Right atrium auricular region (tissue), 2 donors: Measurements from ENCODE around the gene SPRYD3. TPM values are rescaled to one million over a fixed set of nuclear protein-coding genes. Genes with fewer than 3 reads are reported as not detected.

Experiments
- DNase-seq: peaks from one replicate; pipeline ENCODE4 v3.0.0-alpha.2; 2019; ENCODE audit warnings: low spot score
- H3K27ac ChIP-seq, 2 donors: fragments of 200-600 bp; sonication (generic); 1 replicate in 1 of 2; 2 replicates in 1 of 2; pipeline ENCODE4 v1.5.1; 2016 to 2019
- H3K27me3 ChIP-seq, 2 donors: fragments of 200-600 bp; sonication (generic); one replicate each; pipeline versions ENCODE4 v1.5.1 to v1.6.0; 2017 to 2019
- H3K36me3 ChIP-seq: fragments of 200-600 bp; sonication (generic); one replicate; pipeline ENCODE4 v1.5.1; 2016
- H3K4me1 ChIP-seq, 2 donors: fragments of 200-600 bp; sonication (generic); one replicate each; pipeline versions ENCODE4 v1.5.1 to v1.6.0; 2017 to 2019
- H3K4me3 ChIP-seq, 2 donors: fragments of 200-600 bp; sonication (generic); 1 replicate in 1 of 2; 2 replicates in 1 of 2; pipeline ENCODE4 v1.5.1; 2017 to 2019; ENCODE audit warnings: mild to moderate bottlenecking in 1 of 2, moderate library complexity in 1 of 2
- H3K9me3 ChIP-seq, 2 donors: fragments of 200-600 bp; sonication (generic); one replicate each; pipeline ENCODE4 v1.5.1; 2019
- total RNA-seq, 2 donors: library from RNA; depleted of rRNA; stranded (reverse); fragments of >200 nt; gene quantifications; one replicate each; pipeline ENCODE4 v1.1.0, GENCODE V29; 2016
- TF ChIP-seq, protein P1 (sequence below), 2 donors: fragments of 200-600 bp; sonication (generic); IDR thresholded peaks; one replicate each; pipeline ENCODE4 v1.5.1; 2019; ENCODE audit warnings: antibody characterized with exemption in 2 of 2

Gene SPRYD3
- total RNA-seq, 2 donors from 2014 or later: 33.5 to 64.5 TPM

DNA sequence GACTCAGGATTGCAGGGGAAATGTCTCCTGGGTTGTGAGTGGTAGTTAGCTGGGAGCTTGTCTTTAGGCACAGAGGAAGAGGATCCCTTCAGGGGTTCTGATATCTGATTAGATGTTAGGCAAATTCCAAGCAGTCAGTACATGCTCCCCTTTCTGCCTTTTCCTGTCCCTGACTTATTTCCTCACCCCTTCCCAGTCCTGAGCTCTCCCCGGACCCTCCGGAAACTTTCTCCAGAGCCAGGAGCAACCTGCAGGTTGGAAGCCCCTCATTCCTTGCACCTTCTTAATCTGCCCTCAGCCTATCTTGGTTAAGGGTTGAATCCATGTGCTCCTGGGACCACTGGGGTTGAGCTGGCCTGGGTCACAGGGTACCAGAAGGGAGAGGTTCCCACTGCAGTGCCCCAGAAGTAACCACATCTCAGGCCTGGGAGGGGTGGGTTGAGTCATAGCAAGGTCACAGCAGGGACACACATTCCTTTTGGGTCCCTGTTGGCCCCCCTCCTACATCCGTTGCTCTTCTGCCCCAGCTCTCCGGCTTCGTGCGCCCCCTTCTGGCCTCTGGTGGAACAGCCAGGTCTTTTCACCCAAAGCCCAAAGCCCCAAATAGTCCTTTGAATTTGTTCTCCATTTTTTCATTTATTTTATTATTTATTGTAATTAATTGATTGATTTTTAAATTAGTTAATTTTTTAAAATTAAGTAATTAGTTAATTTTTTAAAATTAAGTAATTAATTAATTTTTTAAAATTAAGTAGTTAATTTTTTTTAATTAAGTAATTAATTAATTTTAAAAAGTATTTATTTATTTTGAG, 20.1 kb upstream of the SPRYD3 start:
- peak; percentile 98 for DNase-seq
- Histone ChIP-seq H3K27me3 (no peaks in the 10 kb centered on the region), H3K9me3 (no peaks in the 10 kb centered on the region), H3K4me3 (peak overlapping the region; percentile 59 to 69), H3K27ac (peak overlapping the region; percentile 83 to 95), H3K4me1 (peaks cover 0 to 38% of the 10 kb centered on the region in 2 donors), H3K36me3 (peaks cover 10% of the 10 kb centered on the region)
- TF ChIP-seq, protein P1, sequence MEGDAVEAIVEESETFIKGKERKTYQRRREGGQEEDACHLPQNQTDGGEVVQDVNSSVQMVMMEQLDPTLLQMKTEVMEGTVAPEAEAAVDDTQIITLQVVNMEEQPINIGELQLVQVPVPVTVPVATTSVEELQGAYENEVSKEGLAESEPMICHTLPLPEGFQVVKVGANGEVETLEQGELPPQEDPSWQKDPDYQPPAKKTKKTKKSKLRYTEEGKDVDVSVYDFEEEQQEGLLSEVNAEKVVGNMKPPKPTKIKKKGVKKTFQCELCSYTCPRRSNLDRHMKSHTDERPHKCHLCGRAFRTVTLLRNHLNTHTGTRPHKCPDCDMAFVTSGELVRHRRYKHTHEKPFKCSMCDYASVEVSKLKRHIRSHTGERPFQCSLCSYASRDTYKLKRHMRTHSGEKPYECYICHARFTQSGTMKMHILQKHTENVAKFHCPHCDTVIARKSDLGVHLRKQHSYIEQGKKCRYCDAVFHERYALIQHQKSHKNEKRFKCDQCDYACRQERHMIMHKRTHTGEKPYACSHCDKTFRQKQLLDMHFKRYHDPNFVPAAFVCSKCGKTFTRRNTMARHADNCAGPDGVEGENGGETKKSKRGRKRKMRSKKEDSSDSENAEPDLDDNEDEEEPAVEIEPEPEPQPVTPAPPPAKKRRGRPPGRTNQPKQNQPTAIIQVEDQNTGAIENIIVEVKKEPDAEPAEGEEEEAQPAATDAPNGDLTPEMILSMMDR (IDR thresholded peaks at IDR 0.05): peak; percentile 90 to 98

DNA sequence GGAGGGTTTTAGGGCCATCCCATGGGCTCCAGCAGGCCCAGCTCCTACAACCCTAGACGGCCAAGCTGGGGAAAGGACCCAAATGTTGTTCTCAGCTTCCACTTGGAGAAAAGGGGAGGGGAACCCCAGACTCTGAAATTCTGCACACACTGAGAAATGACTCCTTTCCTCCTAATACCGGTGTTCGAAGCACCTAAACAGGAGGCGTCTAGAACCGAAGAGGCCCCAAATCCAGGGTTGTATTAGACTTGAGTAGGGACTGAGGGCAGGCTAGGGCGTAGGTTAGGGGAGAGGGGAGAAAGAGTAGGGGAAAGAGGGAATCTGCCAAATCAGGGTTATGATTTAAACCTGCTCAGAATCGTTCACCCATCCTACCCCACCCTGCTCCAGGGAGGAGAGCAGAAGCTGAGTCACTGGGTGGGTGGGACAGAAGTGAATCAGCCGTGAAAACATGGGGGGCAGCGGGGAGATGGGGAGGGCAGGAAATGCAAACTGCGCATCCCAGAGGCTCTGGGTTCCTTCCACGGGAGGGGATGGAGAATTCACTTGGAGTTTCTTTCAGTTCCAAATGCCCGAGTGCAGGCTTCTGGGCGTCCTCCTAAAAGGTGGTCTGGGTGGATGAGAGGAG, 19.3 kb upstream of the SPRYD3 start:
- H3K4me1 ChIP-seq: peaks cover 0 to 38% of the 10 kb centered on the region in 2 donors
- H3K9me3 ChIP-seq: no peaks in the 10 kb centered on the region
- TF ChIP-seq, protein P1 (IDR thresholded peaks at IDR 0.05): no peak
- DNase-seq: peak; percentile 82
- peak overlapping the region; percentile 83 to 95 for H3K27ac ChIP-seq
- H3K4me3 ChIP-seq: peak overlapping the region; percentile 59 to 69
- H3K27me3 ChIP-seq: no peaks in the 10 kb centered on the region
- H3K36me3 ChIP-seq: peaks cover 10% of the 10 kb centered on the region

DNA sequence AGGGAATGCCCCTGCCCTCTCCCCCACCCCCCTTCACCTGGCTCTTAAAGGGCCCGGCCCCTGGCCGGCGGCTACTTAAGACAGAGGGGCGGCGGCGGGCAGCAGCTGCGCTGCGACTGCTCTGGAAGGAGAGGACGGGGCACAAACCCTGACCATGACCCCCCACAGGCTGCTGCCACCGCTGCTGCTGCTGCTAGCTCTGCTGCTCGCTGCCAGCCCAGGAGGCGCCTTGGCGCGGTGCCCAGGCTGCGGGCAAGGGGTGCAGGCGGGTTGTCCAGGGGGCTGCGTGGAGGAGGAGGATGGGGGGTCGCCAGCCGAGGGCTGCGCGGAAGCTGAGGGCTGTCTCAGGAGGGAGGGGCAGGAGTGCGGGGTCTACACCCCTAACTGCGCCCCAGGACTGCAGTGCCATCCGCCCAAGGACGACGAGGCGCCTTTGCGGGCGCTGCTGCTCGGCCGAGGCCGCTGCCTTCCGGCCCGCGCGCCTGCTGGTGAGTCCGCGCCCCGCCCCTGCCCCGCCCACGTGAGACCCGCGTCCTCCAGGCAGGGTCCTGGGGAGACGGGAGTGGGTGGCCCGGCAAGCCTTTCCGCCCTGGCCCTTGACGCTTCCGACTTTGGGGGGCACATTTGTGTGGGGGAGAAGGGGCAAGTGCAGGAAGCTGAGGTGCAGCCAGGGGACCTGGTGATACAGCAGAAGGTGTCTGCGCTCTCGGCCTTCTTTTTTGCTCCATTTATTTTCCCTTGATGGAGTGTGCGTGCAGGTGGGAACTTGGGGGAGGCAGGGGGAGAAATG, 18.6 kb upstream of the SPRYD3 start, which contains the start of gene IGFBP6:
TSS of gene IGFBP6 (plus strand) at position 104 of the 790 bp plus-strand sequence. CDS start at position 155, 51 bp downstream.
- Histone ChIP-seq H3K27me3 (no peaks in the 10 kb centered on the region), H3K9me3 (no peaks in the 10 kb centered on the region), H3K36me3 (peaks cover 10% of the 10 kb centered on the region), H3K4me1 (peaks cover 0 to 38% of the 10 kb centered on the region in 2 donors), H3K27ac (peak within 1 kb of the TSS; percentile 83 to 95), H3K4me3 (peak within 1 kb of the TSS; percentile 59 to 69)
- TF ChIP-seq, protein P1 (IDR thresholded peaks at IDR 0.05): peak in 1 of 2 donors; percentile 40
- DNase-seq: no peak

DNA sequence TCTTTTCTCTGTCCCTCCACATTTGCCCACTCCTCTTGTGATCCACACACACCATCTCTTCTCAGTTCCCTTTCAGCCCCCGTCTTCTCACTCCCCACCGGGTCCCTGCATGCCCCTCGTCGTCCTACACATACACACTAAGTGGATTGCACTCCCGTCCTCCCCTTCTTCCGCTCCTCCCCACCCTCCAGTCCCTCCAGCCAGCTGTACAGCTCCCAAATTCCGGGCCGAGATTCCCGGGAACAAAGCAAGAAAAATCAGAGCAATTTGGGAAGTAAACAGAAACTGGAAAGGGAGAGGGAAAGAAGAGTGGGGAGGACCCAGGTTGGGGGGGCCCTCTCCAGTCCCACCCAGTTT, 18.0 kb upstream of the SPRYD3 start:
- no peak for DNase-seq
- no peaks in the 10 kb centered on the region for H3K27me3 ChIP-seq
- TF ChIP-seq, protein P1 (IDR thresholded peaks at IDR 0.05): no peak
- H3K36me3 ChIP-seq: peaks cover 10% of the 10 kb centered on the region
- H3K4me3 ChIP-seq: peak overlapping the region; percentile 59 to 69
- peaks cover 0 to 38% of the 10 kb centered on the region in 2 donors for H3K4me1 ChIP-seq
- peak overlapping the region; percentile 83 to 95 for H3K27ac ChIP-seq
- H3K9me3 ChIP-seq: no peaks in the 10 kb centered on the region

DNA sequence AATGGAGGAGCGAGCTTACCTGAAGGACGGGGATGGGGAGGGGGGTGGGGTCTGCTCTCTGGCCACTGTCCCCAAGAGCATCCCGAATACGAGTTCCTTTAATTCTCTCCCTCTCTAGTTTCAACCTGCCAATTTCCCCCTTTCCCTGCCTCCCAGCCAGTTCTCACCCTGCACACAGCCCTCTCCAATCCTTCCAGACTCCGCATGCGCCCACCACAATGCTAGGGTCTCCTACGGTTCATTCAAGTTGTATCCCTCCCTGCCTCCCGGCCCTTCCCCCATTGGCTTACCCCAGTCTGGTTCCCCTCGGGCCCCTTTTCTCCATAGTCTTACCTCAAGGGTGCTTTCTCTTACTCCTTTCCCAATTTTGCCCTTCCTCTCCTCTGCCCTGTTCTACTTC, 17.6 kb upstream of the SPRYD3 start:
- Histone ChIP-seq H3K27ac (peak overlapping the region; percentile 83 to 95), H3K27me3 (no peaks in the 10 kb centered on the region), H3K4me1 (peaks cover 0 to 38% of the 10 kb centered on the region in 2 donors), H3K36me3 (peaks cover 10% of the 10 kb centered on the region), H3K4me3 (peak overlapping the region; percentile 59 to 69), H3K9me3 (no peaks in the 10 kb centered on the region)
- DNase-seq: no peak
- TF ChIP-seq, protein P1 (IDR thresholded peaks at IDR 0.05): no peak
